Left lung (tissue), 10 donors: ENCODE results near the gene SF3A1. TPM values are rescaled to one million over a fixed set of nuclear protein-coding genes. Genes with fewer than 3 reads are reported as not detected.

Experiments used
- ATAC-seq: fragments of 200-7000 bp; cut with Tn5 transposase; one replicate; pipeline ENCODE4 v1.9.1; 2020; ENCODE audit warnings: moderate library complexity
- DNase-seq, 4 donors: peaks; one replicate each; pipeline ENCODE4 v3.0.0-alpha.2; 2013 to 2020
- H3K27ac ChIP-seq, 2 donors: fragments of 200-600 bp; sonication (generic) in 1 of 2; one replicate each; pipeline versions ENCODE4 v1.5.0 to v1.8.0; 2020 to 2021
- H3K27me3 ChIP-seq, 2 donors: fragments of 200-600 bp; sonication (generic) in 1 of 2; one replicate each; pipeline versions ENCODE4 v1.5.0 to v1.8.0; 2020 to 2021
- H3K36me3 ChIP-seq, 2 donors: fragments of 200-600 bp; sonication (generic) in 1 of 2; one replicate each; pipeline versions ENCODE4 v1.5.0 to v1.8.0; 2020 to 2021
- H3K4me1 ChIP-seq, 2 donors: fragments of 200-600 bp; one replicate each; pipeline ENCODE4 v1.8.0; 2021
- H3K4me3 ChIP-seq, 2 donors: fragments of 200-600 bp; sonication (generic) in 1 of 2; one replicate each; pipeline versions ENCODE4 v1.5.0 to v1.8.0; 2020 to 2021; ENCODE audit warnings: mild to moderate bottlenecking in 1 of 2
- H3K9me3 ChIP-seq, 2 donors: fragments of 200-600 bp; sonication (generic) in 1 of 2; one replicate each; pipeline versions ENCODE4 v1.5.0 to v1.8.0; 2020 to 2021
- CTCF ChIP-seq, 2 donors: fragments of 200-600 bp; sonication (generic) in 1 of 2; IDR thresholded peaks; one replicate each; pipeline versions ENCODE4 v1.5.0 to v1.8.0; 2021; ENCODE audit warnings: antibody characterized with exemption in 2 of 2
- intact Hi-C, 2 donors: fragments of 100-400 bp; cut with DNase I; formaldehyde crosslinking; loops; one replicate each; pipeline versions ENCODE4 v1.11.2 to v1.14.2; 2022
- polyA plus RNA-seq, 6 donors: library from polyadenylated mRNA; unstranded; fragments of 120-200 nt; gene quantifications; one replicate each; pipeline ENCODE4 v1.2.1, GENCODE V29; 2013; ENCODE audit not compliant: insufficient read length in 6 of 6
- total RNA-seq, 2 donors: library from RNA; stranded (reverse); fragmentation: NEBNext Ultra II Directional; extraction: Animal tissue kit (Norgen Biotek cat#: 25700); gene quantifications; one replicate each; pipeline ENCODE4 v1.2.1, GENCODE V29; 2021
- donor health status: DM: no; HTN: yes; CAD: no.
- donor health status: DM: no; HTN: no; CAD: no.

The SF3A1 gene
- total and polyA plus RNA-seq, 8 donors = 119 to 154 (median 137) TPM

- intact Hi-C loops = loop anchor here (5.0 to 10.0 kb wide), 3 partner anchors 99 to 121 kb away; partner anchors contain the start of genes CASTOR1 (in 2 of the 2) and OSM (in 1 of the 2)
- ATAC-seq (no peak), DNase-seq (no peak)
- H3K9me3 ChIP-seq = no peaks in the 10 kb centered on the region
- peaks cover 8 to 16% of the 10 kb centered on the region in 2 donors for H3K4me1 ChIP-seq
- peaks cover 0 to 15% of the 10 kb centered on the region in 2 donors for H3K36me3 ChIP-seq
- H3K4me3 ChIP-seq = peak overlapping the region in 1 of 2 donors; percentile 50
- H3K27ac ChIP-seq = no peak overlapping the region
- no peaks in the 10 kb centered on the region for H3K27me3 ChIP-seq
- no peak for TF ChIP-seq CTCF (IDR thresholded peaks at IDR 0.05)
These were observed 29.2 kb upstream of the SF3A1 start for GRCh38 chr22:30385942-30386341.

- Histone ChIP-seq H3K9me3 (no peaks in the 10 kb centered on the region), H3K4me3 (no peak overlapping the region), H3K27me3 (no peaks in the 10 kb centered on the region), H3K36me3 (peaks cover 0 to 29% of the 10 kb centered on the region in 2 donors), H3K4me1 (peaks cover 8 to 16% of the 10 kb centered on the region in 2 donors), H3K27ac (no peak overlapping the region)
- ATAC-seq (no peak), DNase-seq (no peak)
- intact Hi-C loops = loop anchor here (10.0 kb wide), 2 partner anchors 98 to 118 kb away; partner anchors contain the start of genes CASTOR1 (in 1 of the 2) and OSM (in 1 of the 2)
- no peak for TF ChIP-seq CTCF (IDR thresholded peaks at IDR 0.05)
These were observed 26.4 kb upstream of the SF3A1 start for GRCh38 chr22:30383061-30383460.

- Histone ChIP-seq H3K9me3 (no peaks in the 10 kb centered on the region), H3K36me3 (peaks cover 0 to 34% of the 10 kb centered on the region in 2 donors), H3K27me3 (no peaks in the 10 kb centered on the region), H3K4me3 (no peak overlapping the region), H3K27ac (no peak overlapping the region), H3K4me1 (peaks cover 5 to 11% of the 10 kb centered on the region in 2 donors)
- DNase-seq (no peak), ATAC-seq (no peak)
- TF ChIP-seq CTCF (IDR thresholded peaks at IDR 0.05) = no peak
- intact Hi-C loops = loop anchor here (10.0 kb wide), 2 partner anchors 98 to 118 kb away; partner anchors contain the start of genes CASTOR1 (in 1 of the 2) and OSM (in 1 of the 2)
These were observed 25.6 kb upstream of the SF3A1 start for GRCh38 chr22:30382340-30382739.

GRCh38 chr22:30381264-30381663 is 24.6 kb upstream of the SF3A1 start:
- Histone ChIP-seq H3K4me1 (peaks cover 1 to 5% of the 10 kb centered on the region in 2 donors), H3K27me3 (no peaks in the 10 kb centered on the region), H3K4me3 (no peak overlapping the region), H3K9me3 (no peaks in the 10 kb centered on the region), H3K36me3 (peaks cover 0 to 38% of the 10 kb centered on the region in 2 donors), H3K27ac (no peak overlapping the region)
- DNase-seq = peak in 1 of 4 donors; percentile 51
- no peak for ATAC-seq
- intact Hi-C loops = loop anchor here (10.0 kb wide), 2 partner anchors 96 to 116 kb away; partner anchors contain the start of genes CASTOR1 (in 1 of the 2) and OSM (in 1 of the 2)
- no peak for TF ChIP-seq CTCF (IDR thresholded peaks at IDR 0.05)

GRCh38 chr22:30380011-30380410 is 23.3 kb upstream of the SF3A1 start:
- ATAC-seq (no peak), DNase-seq (peak in 1 of 4 donors; percentile 51)
- no peaks in the 10 kb centered on the region for H3K4me1 ChIP-seq
- no peak overlapping the region for H3K27ac ChIP-seq
- TF ChIP-seq CTCF (IDR thresholded peaks at IDR 0.05) = no peak
- no peak overlapping the region for H3K4me3 ChIP-seq
- no peaks in the 10 kb centered on the region for H3K9me3 ChIP-seq
- intact Hi-C loops = loop anchor here (10.0 kb wide), 2 partner anchors 95 to 115 kb away; partner anchors contain the start of genes CASTOR1 (in 1 of the 2) and OSM (in 1 of the 2)
- H3K36me3 ChIP-seq = peaks cover 0 to 38% of the 10 kb centered on the region in 2 donors
- no peaks in the 10 kb centered on the region for H3K27me3 ChIP-seq
